Dedifferentiated amniotic fluid mesenchymal stem cell (primary cell): ENCODE measurements around the gene SLC4A1.
"Not testable (repeated sequence)": the region's sequence is repeated elsewhere in the genome, so short reads cannot be mapped to it uniquely, and the experiment has no call there.

ENCODE experiments used
- DNase-seq: peaks from one replicate; pipeline ENCODE4 v3.0.0-alpha.2; 2016; ENCODE audit errors: extremely low spot score

The SLC4A1 gene

DNA sequence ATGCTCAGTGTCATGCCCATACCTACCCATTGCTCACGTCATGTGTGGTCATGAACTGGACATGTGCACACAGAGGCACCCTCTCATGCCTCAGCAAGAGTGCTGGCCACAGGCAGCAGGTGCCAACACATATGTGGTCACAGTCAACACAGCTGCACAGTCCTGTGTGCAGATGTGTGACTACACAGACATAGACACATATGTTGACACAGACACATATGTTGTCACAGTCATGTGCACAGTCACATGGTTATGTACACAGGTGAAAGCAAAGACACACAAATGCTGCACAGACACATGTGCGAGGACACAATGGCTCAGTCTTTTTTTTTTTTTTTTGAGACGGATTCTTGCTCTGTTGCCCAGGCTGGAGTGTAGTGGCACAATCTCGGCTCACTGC is 11.3 kb downstream of the SLC4A1 start:
- no peak for DNase-seq

DNA sequence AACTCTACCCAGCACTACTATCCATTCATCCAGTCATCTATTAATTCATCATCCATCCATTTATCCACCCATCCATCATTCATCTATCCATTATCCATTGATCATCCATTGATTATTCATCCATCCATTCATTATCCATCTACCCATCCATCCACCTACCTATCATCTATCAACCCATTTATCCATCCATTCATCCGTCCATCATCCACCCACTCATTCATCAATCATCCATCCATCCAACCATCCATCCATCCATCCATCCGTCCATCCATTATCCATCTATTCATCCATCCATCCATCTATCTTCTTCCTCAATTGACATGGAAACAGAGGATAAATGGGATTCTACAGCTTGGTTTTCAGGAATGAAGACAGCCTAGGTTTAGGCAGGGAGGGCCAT is 12.0 kb downstream of the SLC4A1 start:
- DNase-seq, result no peak

DNA sequence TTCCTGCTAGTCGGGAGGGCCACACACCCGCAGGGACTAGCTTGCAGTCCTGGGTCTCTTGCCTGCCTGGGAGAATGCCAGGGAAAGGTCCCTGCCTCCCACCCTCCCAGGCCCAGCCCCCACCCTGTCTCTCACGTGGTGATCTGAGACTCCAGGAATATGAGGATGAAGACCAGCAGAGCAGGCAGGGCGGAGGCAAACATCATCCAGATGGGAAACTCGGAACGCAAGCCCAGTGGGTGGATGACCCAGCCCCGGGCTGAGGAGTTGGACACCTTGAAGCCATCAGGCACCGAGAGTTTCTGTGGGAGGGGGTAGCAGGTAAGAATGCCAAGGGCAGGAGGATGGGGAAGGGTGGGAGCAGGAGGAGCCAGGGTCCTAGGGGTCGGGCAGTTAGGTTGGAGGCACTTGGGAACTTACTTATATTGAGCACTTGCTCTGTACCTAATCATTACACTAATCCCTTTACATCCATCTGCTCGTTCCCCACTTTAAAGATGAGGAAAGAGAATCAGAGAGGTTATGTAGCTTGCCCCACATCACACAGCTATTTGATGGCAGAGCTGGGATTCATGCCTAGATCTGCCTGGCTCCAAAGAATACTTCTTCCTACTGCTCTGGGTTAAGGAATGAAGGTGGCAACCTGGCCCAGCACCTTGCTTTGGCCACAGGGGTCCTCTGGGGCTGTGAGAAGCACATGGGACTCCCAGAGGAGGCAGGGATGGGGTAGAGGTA is 13.4 kb downstream of the SLC4A1 start:
- DNase-seq, result no peak

DNA sequence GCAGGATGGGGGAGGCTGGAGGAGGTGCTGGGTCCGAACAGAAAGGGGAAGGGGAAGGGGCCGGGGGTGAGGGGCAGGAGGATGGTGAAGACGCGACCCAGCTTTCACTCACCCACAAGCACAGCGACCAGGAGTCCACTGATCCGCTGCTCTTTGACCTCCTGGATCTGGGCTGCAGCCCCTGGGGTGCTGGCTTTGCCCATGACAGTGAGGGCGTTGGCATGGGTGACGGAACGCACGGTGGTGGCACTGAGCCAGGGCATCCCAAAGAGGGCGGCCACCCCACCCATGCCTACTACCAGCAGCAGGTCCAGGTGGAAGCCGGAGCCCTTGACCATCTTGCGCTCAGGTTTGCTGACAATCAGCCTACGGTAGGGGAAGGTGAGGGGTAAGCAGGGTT is 14.9 kb downstream of the SLC4A1 start:
- no peak for DNase-seq

DNA sequence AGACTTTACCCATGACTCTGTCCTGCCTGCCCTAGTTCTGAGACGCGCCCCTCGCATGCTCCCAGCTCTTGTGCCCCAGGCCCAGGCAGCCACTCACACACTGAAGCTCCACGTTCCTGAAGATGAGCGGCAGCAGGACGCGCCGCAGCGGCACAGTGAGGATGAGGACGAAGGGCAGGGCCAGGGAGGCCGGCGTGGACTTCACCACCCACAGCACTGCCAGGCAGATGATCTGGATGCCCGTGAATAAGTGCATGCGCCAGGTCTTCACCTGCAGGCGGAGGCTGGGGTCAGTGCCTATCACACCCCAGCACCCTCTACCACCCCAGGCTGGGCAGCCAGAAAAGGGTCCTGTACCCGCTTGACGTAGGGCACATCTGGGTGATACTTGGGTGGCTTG is 16.9 kb downstream of the SLC4A1 start:
- DNase-seq, result no peak

DNA sequence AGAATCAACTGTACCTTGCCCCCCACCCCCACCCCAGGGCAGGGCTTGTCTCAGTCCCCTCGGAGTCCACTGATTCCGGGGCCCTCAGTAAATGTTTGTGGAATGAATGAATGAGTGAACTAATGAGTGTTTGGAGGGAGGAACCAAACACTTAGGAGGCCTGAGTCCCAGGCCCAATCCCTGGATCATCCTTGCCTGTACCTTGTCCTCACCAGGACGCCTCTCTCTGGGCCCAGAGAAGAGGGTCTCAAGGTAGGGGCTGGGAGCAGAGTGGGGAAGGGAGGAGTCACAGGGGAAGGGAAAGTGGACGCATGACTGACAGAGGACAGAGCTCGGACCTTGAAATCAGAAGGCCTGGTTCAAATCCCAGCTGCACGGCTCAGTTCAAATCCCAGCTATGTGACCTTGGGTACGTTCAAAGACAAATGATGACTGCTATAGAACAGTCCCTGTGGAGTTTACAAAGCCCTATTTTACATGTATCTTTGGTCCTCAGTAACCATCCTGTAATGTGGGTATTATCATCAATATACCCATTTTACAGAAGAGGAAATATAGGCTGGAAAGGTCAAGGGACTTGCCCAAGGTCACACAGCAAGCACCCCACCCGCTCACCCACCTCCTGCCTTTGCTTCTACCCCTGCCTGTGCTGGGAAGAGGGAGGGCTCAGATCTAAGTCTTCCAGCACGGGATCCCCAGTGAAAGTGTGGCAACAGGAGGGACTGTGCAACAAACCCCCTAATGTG is 18.3 kb downstream of the SLC4A1 start:
- no peak for DNase-seq

DNA sequence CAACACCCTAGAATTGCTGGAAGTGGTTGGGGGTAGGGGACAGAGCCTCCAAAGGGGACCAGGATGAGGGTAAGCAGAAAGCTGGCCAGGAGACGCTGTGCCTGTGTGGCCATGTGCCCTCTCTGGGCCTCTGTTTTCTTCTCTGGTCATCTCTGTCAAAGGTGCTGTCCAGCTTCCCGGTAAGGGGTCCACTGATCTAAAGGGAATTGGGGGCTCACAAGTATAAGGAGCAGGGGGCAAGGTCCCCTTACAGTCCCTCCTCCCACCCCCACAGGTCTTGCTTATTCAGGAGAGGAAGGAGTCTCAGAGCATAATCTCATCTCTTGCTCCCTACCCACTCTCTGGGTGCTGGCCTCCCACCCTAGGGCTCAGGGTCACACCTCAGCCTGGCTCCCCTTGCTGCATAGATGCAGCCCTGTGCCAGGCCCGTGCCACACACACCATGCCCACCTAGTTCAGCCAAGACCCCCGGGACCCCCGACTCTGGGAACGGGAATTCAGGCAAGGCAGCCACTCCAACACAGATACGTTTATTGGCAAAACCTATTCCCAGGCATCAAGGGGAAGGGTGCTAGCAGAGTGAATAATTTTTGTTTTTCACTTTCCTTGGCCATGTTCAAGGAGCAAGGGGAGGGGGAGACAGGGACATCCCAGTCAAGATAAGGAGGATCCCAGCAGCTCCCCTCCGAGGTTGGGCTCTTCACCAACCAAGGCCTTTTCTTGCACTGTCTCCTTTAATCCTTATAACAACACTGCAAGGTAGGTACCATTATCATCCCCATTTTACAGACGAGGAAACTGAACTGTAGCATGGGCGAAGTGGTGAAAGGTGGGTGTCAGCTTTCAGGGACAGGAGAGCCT is 19.8 kb downstream of the SLC4A1 start:
- DNase-seq, result no peak

DNA sequence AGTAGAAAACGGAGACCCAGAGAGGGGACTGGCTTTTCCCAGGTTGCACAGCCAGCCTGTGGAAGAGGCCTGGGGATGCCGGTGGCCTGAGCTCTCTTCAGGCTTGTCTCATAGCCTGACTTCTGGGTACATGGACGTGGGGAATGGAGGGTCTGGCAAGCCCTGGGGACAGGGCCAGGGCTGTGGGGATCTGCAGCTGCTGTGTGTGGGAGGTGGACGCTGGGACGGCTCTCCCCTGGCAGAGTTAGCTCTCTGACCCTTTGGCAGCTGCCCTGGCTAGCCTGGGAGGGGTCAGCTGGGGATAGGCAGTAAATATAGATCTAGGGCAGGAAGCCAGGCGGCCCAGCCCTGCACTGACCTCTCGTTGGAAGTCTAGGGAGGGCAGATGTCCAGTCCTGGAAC is 20.5 kb downstream of the SLC4A1 start:
- DNase-seq, result no peak

DNA sequence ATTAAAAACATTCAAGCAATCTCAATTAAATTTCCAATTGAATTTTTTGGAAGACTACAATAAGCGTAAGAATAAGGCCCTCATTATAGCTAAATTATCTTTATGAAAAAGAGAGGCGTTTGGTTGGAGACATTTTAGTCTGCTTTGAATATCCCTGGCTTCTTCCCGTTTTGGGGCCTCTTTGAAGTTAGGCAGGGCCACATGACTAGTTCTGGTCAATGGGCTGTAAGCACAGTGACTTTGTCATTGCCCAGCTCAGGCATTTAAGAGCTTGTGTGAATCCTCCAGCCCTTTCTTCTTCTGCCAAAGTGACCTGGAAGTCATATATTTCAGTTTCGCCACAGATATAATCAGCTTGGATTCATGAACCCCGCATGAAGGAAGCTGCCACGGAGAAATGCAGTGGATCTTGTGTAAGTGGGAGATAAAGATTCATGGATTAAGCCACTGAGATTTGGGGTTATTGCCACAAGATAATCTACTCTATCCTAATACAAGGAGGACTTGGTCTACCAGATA is 26.8 kb downstream of the SLC4A1 start:
- no peak for DNase-seq

DNA sequence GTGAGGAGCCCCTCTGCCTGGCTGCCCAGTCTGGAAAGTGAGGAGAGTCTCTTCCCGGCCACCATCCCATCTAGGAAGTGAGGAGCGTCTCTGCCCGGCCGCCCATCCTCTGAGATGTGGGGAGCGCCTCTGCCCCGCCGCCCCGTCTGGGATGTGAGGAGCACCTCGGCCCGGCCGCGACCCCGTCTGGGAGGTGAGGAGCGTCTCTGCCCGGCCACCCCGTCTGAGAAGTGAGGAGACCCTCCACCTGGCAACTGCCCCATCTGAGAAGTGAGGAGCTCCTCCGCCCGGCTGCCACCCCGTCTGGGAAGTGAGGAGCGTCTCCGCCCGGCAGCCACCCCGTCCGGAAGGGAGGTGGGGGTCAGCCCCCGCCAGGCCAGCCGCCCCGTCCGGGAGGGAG is 30.0 kb downstream of the SLC4A1 start:
- not testable (repeated sequence) for DNase-seq

DNA sequence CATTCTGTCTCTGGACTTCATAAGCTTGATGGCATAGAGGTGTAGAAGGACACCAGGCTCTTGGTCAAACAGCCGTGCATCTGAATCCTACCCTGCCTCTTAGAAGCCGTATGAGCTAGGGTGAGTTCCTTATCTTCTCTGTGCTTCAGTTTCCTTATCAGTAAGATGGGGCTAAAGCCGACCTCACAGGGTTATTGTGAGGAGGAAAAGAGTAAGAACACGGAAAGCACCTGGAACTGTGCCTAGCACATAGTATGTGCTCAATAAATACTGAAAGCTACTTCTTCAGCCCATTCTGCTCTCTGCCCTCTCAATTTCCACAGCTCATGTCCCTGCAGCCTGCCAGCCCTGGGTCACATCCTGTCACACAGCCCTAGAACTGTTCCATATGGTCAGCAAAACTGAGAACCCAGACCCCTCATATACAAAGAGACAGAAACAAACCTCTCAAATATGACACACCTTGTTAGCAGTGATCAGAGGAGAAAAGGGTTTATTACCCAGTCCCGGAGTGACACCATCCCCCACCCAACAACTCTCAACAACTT is 31.4 kb downstream of the SLC4A1 start:
- DNase-seq, result no peak

DNA sequence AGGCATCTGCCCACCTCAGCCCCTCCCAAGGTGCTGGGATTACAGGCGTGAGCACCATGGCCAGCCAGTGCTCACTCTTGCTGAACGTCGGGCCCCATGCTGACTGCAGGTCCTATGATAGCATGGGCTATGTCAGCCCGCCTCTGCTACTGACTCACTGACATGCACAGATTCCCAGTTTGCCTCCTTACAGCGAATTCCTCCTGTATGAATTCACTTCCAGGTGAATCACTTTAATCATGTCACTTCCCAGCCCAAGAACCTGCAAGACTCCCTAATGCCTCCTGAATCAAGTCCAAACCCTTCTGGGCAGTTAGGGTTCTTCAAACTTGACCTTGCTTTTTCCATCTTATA is 32.4 kb downstream of the SLC4A1 start:
- DNase-seq, result no peak

DNA sequence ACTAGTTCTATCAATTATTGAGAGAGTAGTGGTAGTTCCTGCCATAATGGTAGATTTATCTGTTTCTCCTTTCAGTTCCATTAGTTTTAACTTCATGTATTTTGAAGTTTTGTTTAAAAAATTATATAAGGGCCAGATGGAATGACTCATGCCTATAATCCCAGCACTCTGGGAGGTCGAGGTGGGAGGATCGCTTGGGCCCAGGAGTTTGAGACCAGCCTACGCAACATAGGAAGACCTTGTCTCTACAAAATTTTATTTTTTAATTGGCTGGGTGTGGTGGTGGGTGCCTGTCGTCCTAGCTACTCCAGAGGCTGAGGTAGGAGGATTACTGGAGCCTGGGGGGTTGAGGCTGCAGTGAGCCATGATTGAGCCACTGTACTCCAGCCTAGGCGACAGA is 34.4 kb downstream of the SLC4A1 start:
- no peak for DNase-seq

DNA sequence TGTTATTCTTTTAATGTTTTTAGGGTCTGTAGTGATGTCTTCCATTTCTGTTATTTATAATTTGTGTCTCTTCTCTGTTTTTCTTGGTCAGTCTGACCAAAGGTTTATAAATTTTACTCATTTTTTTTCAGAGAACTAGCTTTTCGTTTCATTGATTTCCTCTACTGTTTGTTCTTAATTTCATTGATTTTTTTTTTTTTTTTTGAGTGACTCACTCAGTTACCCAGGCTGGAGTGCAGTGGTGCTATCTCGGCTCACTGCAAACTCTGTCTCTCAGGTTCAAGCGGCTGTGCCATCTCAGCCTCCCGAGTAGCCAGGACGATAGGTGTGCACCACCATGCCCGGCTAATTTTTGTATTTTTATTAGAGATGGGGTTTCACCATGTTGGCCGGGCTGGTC is 35.9 kb downstream of the SLC4A1 start:
- DNase-seq, result no peak

DNA sequence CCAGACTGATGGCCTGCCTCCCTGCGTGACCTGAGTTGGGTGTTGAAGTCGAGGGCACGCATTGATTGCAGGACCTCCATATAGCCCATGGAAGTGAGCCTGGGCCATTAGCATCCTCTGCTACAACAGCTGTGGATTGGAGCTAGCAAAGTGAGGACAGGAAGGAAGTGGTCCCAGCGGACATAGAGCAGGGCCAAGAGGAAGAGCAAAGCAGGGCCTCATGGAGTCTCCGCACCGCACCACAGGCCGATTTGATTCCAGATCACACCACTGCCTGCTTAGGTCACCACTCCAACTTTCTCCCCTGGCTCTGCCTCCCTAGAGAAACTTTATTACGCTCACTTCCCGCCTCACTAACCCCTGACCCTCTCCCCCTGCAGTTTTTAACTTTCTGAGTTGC is 37.8 kb downstream of the SLC4A1 start:
- no peak for DNase-seq

DNA sequence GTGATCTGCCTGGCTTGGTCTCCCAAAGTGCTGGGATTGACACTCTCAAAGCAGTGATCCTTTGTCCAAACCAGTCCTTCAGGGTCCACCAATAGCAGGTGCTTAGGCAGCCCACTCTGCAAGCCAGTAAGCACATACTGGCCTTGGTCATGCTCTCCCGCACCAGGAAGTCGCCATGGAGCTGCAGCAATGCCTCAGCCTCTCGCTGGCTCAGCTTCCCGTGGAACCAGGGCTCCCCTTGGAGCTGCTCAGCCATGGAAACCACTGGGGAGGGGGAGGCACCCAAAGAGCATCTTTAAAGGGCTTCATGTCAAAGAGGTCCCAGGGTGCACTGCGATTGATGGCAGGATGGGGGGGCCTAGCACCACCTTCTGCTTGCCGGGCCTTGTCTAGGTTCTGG is 38.8 kb downstream of the SLC4A1 start:
- DNase-seq, result no peak

DNA sequence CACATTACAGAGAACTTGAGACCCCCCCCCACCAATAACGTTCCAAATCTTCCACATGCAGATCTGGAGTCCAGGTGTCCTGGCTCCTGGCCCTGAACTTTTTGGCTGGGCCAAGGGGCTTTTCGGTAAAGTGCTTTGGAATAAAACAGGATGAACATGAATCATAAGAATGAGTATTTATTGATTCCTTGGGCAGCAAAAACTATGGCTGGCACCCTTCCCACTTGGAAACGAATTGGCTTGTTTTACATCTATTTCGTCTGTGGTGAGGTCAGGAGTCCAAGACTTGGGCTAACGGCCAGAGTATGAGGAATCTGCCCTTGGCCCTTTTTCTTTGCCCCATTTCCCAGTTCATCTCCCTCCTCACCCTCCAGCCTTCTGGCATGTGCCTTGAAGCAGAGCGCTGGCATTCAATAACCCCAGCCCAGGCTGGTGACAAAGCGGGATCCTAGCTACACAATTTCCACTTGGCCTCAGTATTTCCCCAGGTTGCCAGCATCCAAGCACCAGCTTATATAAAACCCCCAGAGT is 44.3 kb downstream of the SLC4A1 start:
- DNase-seq, result no peak

DNA sequence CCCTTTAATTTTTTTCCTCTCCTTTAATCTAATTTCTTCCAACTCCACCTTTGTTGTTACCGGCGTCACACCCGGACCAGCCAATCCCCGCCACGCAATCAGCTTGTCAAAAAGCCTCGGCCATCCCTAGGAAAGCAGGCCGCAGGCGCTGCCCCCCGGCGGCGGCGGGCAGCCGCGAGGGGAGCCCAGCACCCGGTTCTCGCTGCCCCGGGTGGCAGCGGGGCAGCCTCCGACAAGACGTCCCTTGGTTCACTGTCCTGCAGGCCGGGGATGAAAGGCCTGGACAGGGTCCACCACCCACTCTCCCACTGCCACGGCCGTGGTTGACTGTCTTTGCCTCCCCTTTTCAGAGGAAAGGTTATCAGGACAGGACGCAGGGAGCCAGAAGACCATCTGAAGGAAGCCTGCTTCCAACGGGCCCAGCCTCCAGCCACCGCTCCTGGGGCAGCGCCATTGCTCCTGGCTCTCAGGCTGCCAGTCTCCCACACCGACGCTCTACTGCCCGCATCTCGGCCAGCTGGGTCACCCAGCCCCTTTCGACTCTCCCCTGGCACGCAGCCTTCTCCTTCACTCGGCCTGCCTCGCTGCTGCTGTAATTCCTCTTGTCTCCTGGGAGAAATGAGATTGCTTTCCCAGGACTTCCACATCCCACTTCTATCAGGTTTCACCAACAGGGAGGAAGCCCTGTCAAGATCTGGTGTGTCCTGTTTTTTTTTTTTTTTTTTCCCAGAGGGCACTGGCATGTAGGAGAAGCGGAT is 45.6 kb downstream of the SLC4A1 start:
- DNase-seq, result peak; percentile 64

DNA sequence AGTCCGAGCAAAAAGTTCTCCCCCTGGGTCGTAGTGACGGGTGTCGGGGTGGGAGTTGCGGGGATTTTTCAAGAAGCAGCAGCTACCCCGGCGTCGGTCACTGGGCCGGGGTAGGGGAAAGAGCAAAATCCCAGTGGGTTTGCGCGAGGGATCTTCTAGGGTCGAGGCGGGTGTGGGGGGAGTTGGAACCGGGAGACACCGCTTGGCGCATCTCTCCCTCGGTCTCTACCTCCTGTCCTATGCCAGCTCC is 46.1 kb downstream of the SLC4A1 start:
- DNase-seq, result no peak

DNA sequence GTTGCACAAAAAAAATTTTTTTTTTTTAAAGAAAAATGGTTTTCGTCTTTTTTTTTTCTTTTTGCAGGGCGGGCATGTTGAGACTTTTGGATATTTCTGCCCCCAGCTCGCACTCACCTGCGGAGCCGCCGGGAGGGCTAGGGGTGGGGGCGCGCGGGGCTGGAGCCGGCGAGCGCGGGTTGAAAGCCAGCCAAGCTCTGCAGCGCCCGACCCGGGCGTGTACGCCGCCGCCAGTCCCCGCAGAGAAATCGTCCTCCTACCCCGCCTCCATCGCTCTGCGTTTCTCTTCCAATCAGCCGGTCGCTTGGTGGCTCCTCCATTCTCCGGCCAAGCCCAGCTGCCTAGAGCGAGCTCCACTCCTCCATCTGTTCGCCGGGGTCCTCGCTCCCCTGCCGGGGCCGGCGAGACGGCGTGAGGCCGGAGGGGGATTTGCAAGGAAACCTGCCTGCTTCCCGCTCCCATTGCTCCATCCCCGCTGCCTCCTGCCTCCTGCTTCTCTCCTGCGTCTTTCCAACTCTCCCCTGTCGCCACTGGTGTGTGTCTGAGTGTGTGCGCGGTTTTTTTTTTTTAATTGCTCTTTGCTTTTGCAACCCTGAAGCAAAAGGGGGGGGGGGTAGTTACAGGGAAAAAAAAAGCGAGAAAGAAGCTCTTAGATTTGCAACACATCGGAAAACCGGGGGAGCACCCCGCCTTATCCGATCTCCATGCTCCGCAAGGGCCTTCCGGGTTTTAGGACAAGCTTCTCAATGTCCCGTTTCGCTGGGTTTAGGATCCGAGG is 46.7 kb downstream of the SLC4A1 start:
- DNase-seq, result peak; percentile 82
